PFSK-1 (cell line): ENCODE measurements around the gene SPTLC1.

Experiments used
- POLR2AphosphoS5 ChIP-seq: IDR thresholded peaks from 2 replicates; pipeline ENCODE4 v1.6.1; 2012; ENCODE audit warnings: low read depth, mild to moderate bottlenecking, control low read depth, low read length, moderate library complexity
- SIN3A ChIP-seq: IDR thresholded peaks from 2 replicates; pipeline ENCODE4 v1.6.1; 2012; ENCODE audit warnings: mild to moderate bottlenecking, low read length, moderate library complexity, borderline replicate concordance; ENCODE audit not compliant: insufficient read depth
- TAF1 ChIP-seq: IDR thresholded peaks from 2 replicates; pipeline ENCODE4 v1.6.1; 2012; ENCODE audit warnings: low read length, control low read depth, borderline replicate concordance; ENCODE audit not compliant: insufficient read depth
- TF ChIP-seq, protein P1 (sequence below), 2 experiments: IDR thresholded peaks; 2 replicates each; pipeline versions ENCODE4 v1.6.1 to v1.8.0; 2011 to 2012; ENCODE audit warnings: low read depth in 2 of 2, low read length in 2 of 2, control low read depth in 1 of 2, inconsistent platforms in 1 of 2, mild to moderate bottlenecking in 1 of 2, moderate library complexity in 1 of 2; ENCODE audit not compliant: insufficient read depth in 1 of 2

DNA sequence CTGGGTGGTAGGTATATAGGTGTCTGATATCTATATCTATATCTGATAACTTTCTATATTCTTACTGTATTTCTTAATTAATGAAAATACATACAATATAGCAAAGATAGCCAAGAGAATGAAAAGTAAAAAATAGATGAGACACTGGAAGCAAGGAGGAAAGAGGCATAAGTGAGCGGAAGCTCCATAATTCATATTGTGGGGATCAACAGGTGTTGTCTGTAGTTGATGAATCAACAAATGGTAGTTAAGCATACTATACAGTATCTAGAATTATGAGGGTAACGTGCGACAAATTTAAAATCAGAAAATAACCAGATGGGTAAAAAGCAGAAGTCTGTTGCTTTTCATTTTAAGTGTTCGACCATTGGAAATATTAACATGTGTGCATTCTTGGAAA, 7.1 kb downstream of the SPTLC1 start:
- TF ChIP-seq POLR2AphosphoS5 (no peak), TAF1 (no peak), SIN3A (no peak)
- TF ChIP-seq, protein P1, sequence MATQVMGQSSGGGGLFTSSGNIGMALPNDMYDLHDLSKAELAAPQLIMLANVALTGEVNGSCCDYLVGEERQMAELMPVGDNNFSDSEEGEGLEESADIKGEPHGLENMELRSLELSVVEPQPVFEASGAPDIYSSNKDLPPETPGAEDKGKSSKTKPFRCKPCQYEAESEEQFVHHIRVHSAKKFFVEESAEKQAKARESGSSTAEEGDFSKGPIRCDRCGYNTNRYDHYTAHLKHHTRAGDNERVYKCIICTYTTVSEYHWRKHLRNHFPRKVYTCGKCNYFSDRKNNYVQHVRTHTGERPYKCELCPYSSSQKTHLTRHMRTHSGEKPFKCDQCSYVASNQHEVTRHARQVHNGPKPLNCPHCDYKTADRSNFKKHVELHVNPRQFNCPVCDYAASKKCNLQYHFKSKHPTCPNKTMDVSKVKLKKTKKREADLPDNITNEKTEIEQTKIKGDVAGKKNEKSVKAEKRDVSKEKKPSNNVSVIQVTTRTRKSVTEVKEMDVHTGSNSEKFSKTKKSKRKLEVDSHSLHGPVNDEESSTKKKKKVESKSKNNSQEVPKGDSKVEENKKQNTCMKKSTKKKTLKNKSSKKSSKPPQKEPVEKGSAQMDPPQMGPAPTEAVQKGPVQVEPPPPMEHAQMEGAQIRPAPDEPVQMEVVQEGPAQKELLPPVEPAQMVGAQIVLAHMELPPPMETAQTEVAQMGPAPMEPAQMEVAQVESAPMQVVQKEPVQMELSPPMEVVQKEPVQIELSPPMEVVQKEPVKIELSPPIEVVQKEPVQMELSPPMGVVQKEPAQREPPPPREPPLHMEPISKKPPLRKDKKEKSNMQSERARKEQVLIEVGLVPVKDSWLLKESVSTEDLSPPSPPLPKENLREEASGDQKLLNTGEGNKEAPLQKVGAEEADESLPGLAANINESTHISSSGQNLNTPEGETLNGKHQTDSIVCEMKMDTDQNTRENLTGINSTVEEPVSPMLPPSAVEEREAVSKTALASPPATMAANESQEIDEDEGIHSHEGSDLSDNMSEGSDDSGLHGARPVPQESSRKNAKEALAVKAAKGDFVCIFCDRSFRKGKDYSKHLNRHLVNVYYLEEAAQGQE (IDR thresholded peaks at IDR 0.05; ENCODE audit: insufficient read depth in 1 of 2, low read depth in 2 of 2, low read length in 2 of 2) = no peak
